ENCODE measurements around the gene ADCY9. TPM values are rescaled to one million over a fixed set of nuclear protein-coding genes. Genes with fewer than 3 reads are reported as not detected.

ADCY9 gene
- total RNA-seq, 1 experiment from 2014 or later, result 4.7 TPM

DNA sequence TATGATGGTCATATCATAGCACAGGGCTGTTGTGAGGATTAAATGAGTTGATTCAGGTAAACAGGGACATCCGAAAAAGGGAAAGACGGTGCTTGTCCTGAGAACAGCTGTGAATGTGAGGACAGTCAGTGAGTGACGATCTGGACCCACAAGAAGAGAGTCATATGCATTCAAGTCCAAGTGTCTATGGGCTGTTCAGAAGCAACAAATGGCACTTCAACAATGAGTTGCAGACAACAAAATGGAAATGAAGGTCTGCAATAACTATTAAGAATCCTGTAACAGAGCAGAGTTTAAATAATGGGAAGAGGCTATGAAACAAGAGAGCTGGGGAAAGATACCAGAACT, 100.3 kb downstream of the ADCY9 start:
- Mint-ChIP-seq H3K36me3 (ENCODE audit: insufficient read depth in 1 of 3, low read depth in 3 of 3) (no peaks in the 10 kb centered on the region), H3K4me3 (no peak overlapping the region), H3K9me3 (no peaks in the 10 kb centered on the region), H3K27ac (no peak overlapping the region), H3K27me3 (ENCODE audit: low read depth) (0 out of 2 replicates have a peak, but pooled peaks cover 2% of the 10 kb centered on the region), H3K4me1 (peaks cover 32% of the 10 kb centered on the region in 2 experiments)
- Histone ChIP-seq H3K4me1 (ENCODE audit: insufficient read depth, low read length) (peaks cover 3% of the 10 kb centered on the region; the same call in 1 of the 2 replicates), H3T11ph (ENCODE audit: low read length) (no peak overlapping the region), H3K79me2 (ENCODE audit: insufficient read depth, low read length) (no peaks in the 10 kb centered on the region), H2BK20ac (ENCODE audit: low read depth, low read length, poor library complexity, severe bottlenecking) (no peak overlapping the region), H4K20me1 (ENCODE audit: control insufficient read depth, insufficient read depth, insufficient read length) (no peaks in the 10 kb centered on the region), H3K18ac (ENCODE audit: insufficient read length, low read depth, low read length) (no peak overlapping the region), H3K4me2 (ENCODE audit: insufficient read depth, insufficient read length, low read length) (no peak overlapping the region), H3K27me3 (ENCODE audit: insufficient read depth, low read length) (no peaks in the 10 kb centered on the region), H4K5ac (ENCODE audit: insufficient read length, low read depth, low read length) (no peak overlapping the region), H4K91ac (ENCODE audit: insufficient read length, low read depth, low read length) (no peak overlapping the region), H3K4ac (ENCODE audit: low read depth, low read length) (no peak overlapping the region), H3K79me1 (ENCODE audit: insufficient read depth, low read depth, low read length, poor library complexity, severe bottlenecking) (no peaks in the 10 kb centered on the region), H2AK5ac (ENCODE audit: insufficient read length, low read length) (no peak overlapping the region), H3K56ac (ENCODE audit: insufficient read length, low read depth, low read length) (no peak overlapping the region), H3K27ac (ENCODE audit: insufficient read length, low read depth, low read length) (no peak overlapping the region), H3K23me2 (ENCODE audit: insufficient read length, low read depth, low read length, poor library complexity, severe bottlenecking) (no peaks in the 10 kb centered on the region), H3K23ac (ENCODE audit: insufficient read length, low read depth, low read length) (no peak overlapping the region), H2BK5ac (ENCODE audit: insufficient read length, low read length) (no peak overlapping the region), H3K9ac (ENCODE audit: extremely low read depth, insufficient read length, low read length) (no peak overlapping the region), H4K8ac (replicated peaks; ENCODE audit: insufficient read length, low read depth, low read length) (no peak overlapping the region), H3K9me3 (ENCODE audit: control insufficient read depth, low read depth, low read length) (no peaks in the 10 kb centered on the region), H2BK12ac (ENCODE audit: insufficient read length, low read depth, low read length) (no peak overlapping the region), H3K14ac (ENCODE audit: insufficient read depth, low read length) (no peak overlapping the region), H2BK15ac (ENCODE audit: low read depth, low read length) (no peak overlapping the region), H2BK120ac (ENCODE audit: low read depth, low read length, poor library complexity, severe bottlenecking) (no peak overlapping the region), H2AFZ (ENCODE audit: low read length) (no peak overlapping the region)
- TF ChIP-seq, protein P1, sequence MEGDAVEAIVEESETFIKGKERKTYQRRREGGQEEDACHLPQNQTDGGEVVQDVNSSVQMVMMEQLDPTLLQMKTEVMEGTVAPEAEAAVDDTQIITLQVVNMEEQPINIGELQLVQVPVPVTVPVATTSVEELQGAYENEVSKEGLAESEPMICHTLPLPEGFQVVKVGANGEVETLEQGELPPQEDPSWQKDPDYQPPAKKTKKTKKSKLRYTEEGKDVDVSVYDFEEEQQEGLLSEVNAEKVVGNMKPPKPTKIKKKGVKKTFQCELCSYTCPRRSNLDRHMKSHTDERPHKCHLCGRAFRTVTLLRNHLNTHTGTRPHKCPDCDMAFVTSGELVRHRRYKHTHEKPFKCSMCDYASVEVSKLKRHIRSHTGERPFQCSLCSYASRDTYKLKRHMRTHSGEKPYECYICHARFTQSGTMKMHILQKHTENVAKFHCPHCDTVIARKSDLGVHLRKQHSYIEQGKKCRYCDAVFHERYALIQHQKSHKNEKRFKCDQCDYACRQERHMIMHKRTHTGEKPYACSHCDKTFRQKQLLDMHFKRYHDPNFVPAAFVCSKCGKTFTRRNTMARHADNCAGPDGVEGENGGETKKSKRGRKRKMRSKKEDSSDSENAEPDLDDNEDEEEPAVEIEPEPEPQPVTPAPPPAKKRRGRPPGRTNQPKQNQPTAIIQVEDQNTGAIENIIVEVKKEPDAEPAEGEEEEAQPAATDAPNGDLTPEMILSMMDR (conservative IDR thresholded peaks at IDR 0.05), result no peak
- no peak for DNase-seq
- WGBS (ENCODE audit: extremely low coverage, insufficient read length, low lambda C conversion rate), result no CpG with 5 or more reads among the region's 3 CpGs

Measured in H9 (cell line).